GM12878 (cell line): ENCODE results near the gene LY6G5B.

Experiments used
- CBX5 ChIP-seq: sonication (generic); IDR thresholded peaks from 2 replicates; pipeline ENCODE4 v1.6.1; 2016; ENCODE audit warnings: low read depth, moderate library complexity, mild to moderate bottlenecking, inconsistent platforms
- CTCF ChIP-seq, 3 experiments: IDR thresholded peaks in 2 of 3; conservative IDR thresholded peaks in 1 of 3; 2 replicates each; pipeline ENCODE4 v1.5.1; 2011; ENCODE audit warnings: low read depth in 3 of 3, low read length in 3 of 3, mild to moderate bottlenecking in 3 of 3, control low read depth in 2 of 3, moderate library complexity in 2 of 3, inconsistent platforms in 1 of 3, mixed read lengths in 1 of 3; ENCODE audit not compliant: control insufficient read depth in 2 of 3, insufficient read depth in 1 of 3; ENCODE audit errors: extremely low read depth in 1 of 3
- EZH2 ChIP-seq: IDR thresholded peaks from 2 replicates; pipeline ENCODE4 v1.6.1; 2012; ENCODE audit warnings: low read depth, mild to moderate bottlenecking, control low read depth, inconsistent platforms, low read length, borderline replicate concordance; ENCODE audit not compliant: control insufficient read depth
- HDAC2 ChIP-seq: fragments of 200-600 bp; sonication (generic); IDR thresholded peaks from 2 replicates; pipeline ENCODE4 v1.6.1; 2017
- HDAC6 ChIP-seq: fragments of 200-600 bp; sonication (generic); IDR thresholded peaks from one replicate; pipeline ENCODE4 v1.8.0; 2017; ENCODE audit warnings: antibody characterized with exemption; ENCODE audit not compliant: unreplicated experiment
- JUNB ChIP-seq: IDR thresholded peaks from 2 replicates; pipeline ENCODE4 v1.6.1; 2016; ENCODE audit warnings: antibody characterized with exemption, mild to moderate bottlenecking
- MXI1 ChIP-seq: fragments of 150-350 bp; IDR thresholded peaks from 2 replicates; pipeline ENCODE4 v1.6.1; 2011; ENCODE audit warnings: low read depth, mild to moderate bottlenecking, inconsistent platforms, low read length, improper control_type of control experiment
- NRF1 ChIP-seq: conservative IDR thresholded peaks from 2 replicates; pipeline ENCODE4 v1.6.1; 2011; ENCODE audit warnings: mild to moderate bottlenecking, low read depth, low read length, improper control_type of control experiment
- POLR2AphosphoS5 ChIP-seq: IDR thresholded peaks from 2 replicates; pipeline ENCODE4 v1.6.1; 2011; ENCODE audit warnings: mild to moderate bottlenecking, low read length, inconsistent platforms
- SUZ12 ChIP-seq: fragments of 200-600 bp; sonication (generic); IDR thresholded peaks from one replicate; pipeline ENCODE4 v1.6.1; 2018; ENCODE audit warnings: antibody characterized with exemption, mild to moderate bottlenecking; ENCODE audit not compliant: unreplicated experiment
- TCF12 ChIP-seq: IDR thresholded peaks from 2 replicates; pipeline ENCODE4 v1.6.1; 2011; ENCODE audit warnings: low read depth, mild to moderate bottlenecking, low read length

GRCh38 chr6:31666337-31666965 lies 3.3 kb upstream of the LY6G5B start:
- TF ChIP-seq MXI1, result no peak
- no peak for TF ChIP-seq CTCF (IDR thresholded peaks at IDR 0.05 in 2 of 3, conservative IDR thresholded peaks at IDR 0.05 in 1 of 3; ENCODE audit: control insufficient read depth in 2 of 3, extremely low read depth in 1 of 3, insufficient read depth in 1 of 3, low read depth in 3 of 3, low read length in 3 of 3)
- no peak for TF ChIP-seq POLR2AphosphoS5
- TF ChIP-seq TCF12, result no peak
- TF ChIP-seq EZH2, result no peak
- TF ChIP-seq CBX5, result no peak
- no peak for TF ChIP-seq SUZ12
- no peak for TF ChIP-seq HDAC6
- TF ChIP-seq JUNB, result no peak
- no peak for TF ChIP-seq NRF1
- no peak for TF ChIP-seq HDAC2
